ENCODE data around the gene GPR63.
A peak's percentile ranks its signal among the peaks of the same experiment; 100 is the strongest.

GRCh38 chr6:96837081-96837971 is at the start of gene GPR63:
- TF ChIP-seq POLR2A (IDR thresholded peaks at IDR 0.05; ENCODE audit: low read length) = peak; percentile 31
- TF ChIP-seq GATA1 (IDR thresholded peaks at IDR 0.05; ENCODE audit: low read depth, low read length) = no peak
